Measurements from ENCODE around the gene GTF3C5. TPM values are rescaled to one million over a fixed set of nuclear protein-coding genes. Genes with fewer than 3 reads are reported as not detected.

Gene GTF3C5
- total RNA-seq, 1 experiment from 2014 or later, result 89.5 TPM

GRCh38 chr9:133004091-133004998 lies 26.5 kb upstream of the GTF3C5 start:
- peak overlapping the region; percentile 81 for H3K27ac ChIP-seq
- no peak for DNase-seq
- H3K4me1 ChIP-seq, result peaks cover 35% of the 10 kb centered on the region
- no peaks in the 10 kb centered on the region for H3K36me3 ChIP-seq
- H3K4me3 ChIP-seq, result no peak overlapping the region
- peaks cover 3% of the 10 kb centered on the region; the same call in 1 of the 2 replicates for H3K9me3 ChIP-seq (replicated peaks)
- H3K27me3 ChIP-seq, result peaks cover 6% of the 10 kb centered on the region; the same call in 1 of the 2 replicates

GRCh38 chr9:133004999-133005760 lies 25.6 kb upstream of the GTF3C5 start:
- Histone ChIP-seq H3K4me1 (peaks cover 35% of the 10 kb centered on the region), H3K4me3 (no peak overlapping the region), H3K27ac (no peak overlapping the region), H3K36me3 (no peaks in the 10 kb centered on the region), H3K9me3 (replicated peaks) (peaks cover 3% of the 10 kb centered on the region; the same call in 1 of the 2 replicates), H3K27me3 (peaks cover 3% of the 10 kb centered on the region; the same call in 1 of the 2 replicates)
- DNase-seq, result no peak

- no peak overlapping the region for H3K27ac ChIP-seq
- H3K4me1 ChIP-seq, result peaks cover 35% of the 10 kb centered on the region
- no peaks in the 10 kb centered on the region for H3K36me3 ChIP-seq
- H3K27me3 ChIP-seq, result no peaks in the 10 kb centered on the region
- H3K4me3 ChIP-seq, result no peak overlapping the region
- H3K9me3 ChIP-seq (replicated peaks), result peaks cover 8% of the 10 kb centered on the region; the same call in 1 of the 2 replicates
- no peak for DNase-seq
These were observed 24.8 kb upstream of the GTF3C5 start for GRCh38 chr9:133005957-133006356.

- Histone ChIP-seq H3K4me3 (no peak overlapping the region), H3K27me3 (no peaks in the 10 kb centered on the region), H3K36me3 (no peaks in the 10 kb centered on the region), H3K4me1 (peaks cover 34% of the 10 kb centered on the region), H3K9me3 (replicated peaks) (peaks cover 8% of the 10 kb centered on the region; the same call in 1 of the 2 replicates), H3K27ac (no peak overlapping the region)
- DNase-seq, result no peak
These were observed 24.0 kb upstream of the GTF3C5 start for GRCh38 chr9:133006731-133007352.

- H3K9me3 ChIP-seq (replicated peaks), result peaks cover 8% of the 10 kb centered on the region; the same call in 1 of the 2 replicates
- no peak for DNase-seq
- H3K27ac ChIP-seq, result no peak overlapping the region
These were observed 22.4 kb upstream of the GTF3C5 start for GRCh38 chr9:133008406-133008805.

GRCh38 chr9:133008824-133009223 lies 22.0 kb upstream of the GTF3C5 start:
- Histone ChIP-seq H3K27ac (no peak overlapping the region), H3K9me3 (replicated peaks) (peaks cover 8% of the 10 kb centered on the region; the same call in 1 of the 2 replicates), H3K27me3 (no peaks in the 10 kb centered on the region), H3K36me3 (no peaks in the 10 kb centered on the region), H3K4me1 (peaks cover 16% of the 10 kb centered on the region), H3K4me3 (no peak overlapping the region)
- no peak for DNase-seq

More at GRCh38 chr9:133008406-133008805, 22.4 kb upstream of the GTF3C5 start:
- Histone ChIP-seq H3K4me1 (peaks cover 20% of the 10 kb centered on the region), H3K36me3 (no peaks in the 10 kb centered on the region), H3K4me3 (no peak overlapping the region), H3K27me3 (no peaks in the 10 kb centered on the region)

GRCh38 chr9:133009906-133010582 lies 20.8 kb upstream of the GTF3C5 start:
- Histone ChIP-seq H3K9me3 (replicated peaks) (peaks cover 8% of the 10 kb centered on the region; the same call in 1 of the 2 replicates), H3K27ac (no peak overlapping the region), H3K4me1 (peaks cover 3% of the 10 kb centered on the region; the same call in 1 of the 2 replicates), H3K4me3 (no peak overlapping the region), H3K27me3 (no peaks in the 10 kb centered on the region), H3K36me3 (no peaks in the 10 kb centered on the region)
- DNase-seq, result no peak

GRCh38 chr9:133014696-133015095 lies 16.1 kb upstream of the GTF3C5 start:
- H3K4me3 ChIP-seq, result no peak overlapping the region
- no peaks in the 10 kb centered on the region for H3K4me1 ChIP-seq
- no peaks in the 10 kb centered on the region for H3K36me3 ChIP-seq
- no peak for DNase-seq
- peaks cover 5% of the 10 kb centered on the region; the same call in 1 of the 2 replicates for H3K27me3 ChIP-seq
- H3K9me3 ChIP-seq (replicated peaks), result peaks cover 12% of the 10 kb centered on the region; the same call in 1 of the 2 replicates
- no peak overlapping the region for H3K27ac ChIP-seq

GRCh38 chr9:133023117-133023890 lies 7.5 kb upstream of the GTF3C5 start:
- Histone ChIP-seq H3K27me3 (0 out of 2 replicates have a peak, but pooled peaks cover under 1% of the 10 kb centered on the region), H3K27ac (no peak overlapping the region), H3K9me3 (replicated peaks) (no peaks in the 10 kb centered on the region), H3K36me3 (no peaks in the 10 kb centered on the region), H3K4me3 (no peak overlapping the region), H3K4me1 (no peaks in the 10 kb centered on the region)
- peak; percentile 71 to 76 for DNase-seq

GRCh38 chr9:133026426-133026825 lies 4.4 kb upstream of the GTF3C5 start:
- DNase-seq, result no peak
- no peaks in the 10 kb centered on the region for H3K36me3 ChIP-seq
- no peaks in the 10 kb centered on the region for H3K9me3 ChIP-seq (replicated peaks)
- H3K27ac ChIP-seq, result no peak overlapping the region
- no peaks in the 10 kb centered on the region for H3K27me3 ChIP-seq
- no peaks in the 10 kb centered on the region for H3K4me1 ChIP-seq
- no peak overlapping the region for H3K4me3 ChIP-seq

- no peak for DNase-seq
- Histone ChIP-seq H3K9me3 (replicated peaks) (no peaks in the 10 kb centered on the region), H3K27me3 (no peaks in the 10 kb centered on the region), H3K27ac (no peak overlapping the region), H3K36me3 (no peaks in the 10 kb centered on the region), H3K4me1 (no peaks in the 10 kb centered on the region), H3K4me3 (no peak overlapping the region)
These were observed 3.7 kb upstream of the GTF3C5 start for GRCh38 chr9:133027134-133027533.

- Histone ChIP-seq H3K36me3 (peaks cover 5% of the 10 kb centered on the region), H3K9me3 (replicated peaks) (no peaks in the 10 kb centered on the region), H3K27ac (no peak overlapping the region), H3K4me3 (no peak overlapping the region), H3K4me1 (no peaks in the 10 kb centered on the region), H3K27me3 (no peaks in the 10 kb centered on the region)
- DNase-seq, result no peak
These were observed 2.6 kb upstream of the GTF3C5 start for GRCh38 chr9:133028221-133028620.

- no peak for DNase-seq
- H3K4me1 ChIP-seq, result no peaks in the 10 kb centered on the region
- peak overlapping the region; percentile 75 for H3K4me3 ChIP-seq
- H3K27ac ChIP-seq, result peak overlapping the region; percentile 75
- H3K27me3 ChIP-seq, result no peaks in the 10 kb centered on the region
- H3K9me3 ChIP-seq (replicated peaks), result no peaks in the 10 kb centered on the region
- peaks cover 6% of the 10 kb centered on the region for H3K36me3 ChIP-seq
These were observed 842 bp upstream of the GTF3C5 start for GRCh38 chr9:133029994-133030316.

- Histone ChIP-seq H3K9me3 (replicated peaks) (no peaks in the 10 kb centered on the region), H3K27me3 (no peaks in the 10 kb centered on the region), H3K27ac (peak overlapping the region; percentile 75), H3K36me3 (peaks cover 6% of the 10 kb centered on the region), H3K4me1 (no peaks in the 10 kb centered on the region), H3K4me3 (peak overlapping the region; percentile 75)
- DNase-seq, result no peak
These were observed 279 bp downstream of the GTF3C5 start for GRCh38 chr9:133031130-133031422.
